GM12878 (cell line): Measurements from ENCODE around the gene KIF21B. TPM values are rescaled to one million over a fixed set of nuclear protein-coding genes. Genes with fewer than 3 reads are reported as not detected.

Experiments used
- ATAC-seq: fragments of 200-7000 bp; cut with Tn5 transposase; 3 replicates; pipeline ENCODE4 v1.9.1; 2020; ENCODE audit warnings: mild to moderate bottlenecking, moderate library complexity
- BruUV-seq: library from RNA; stranded (reverse); fragments of 400-500 nt; replicated peaks from 2 replicates; lab custom pipeline; 2021; lab: Mats Ljungman, UMichigan
- CTCF ChIA-PET: fragments of 300-600 bp; sonication (Branson Sonifier 250); formaldehyde crosslinking; extraction: SDS; loops from one replicate; lab custom pipeline; 2021; ENCODE audit warnings: inconsistent platforms; lab: Yijun Ruan, JAX
- POLR2A ChIA-PET: fragments of 350-600 bp; formaldehyde crosslinking; extraction: SDS; loops from one replicate; lab custom pipeline; 2021; ENCODE audit warnings: inconsistent platforms; lab: Charles Lee
- RAD21 ChIA-PET: fragments of 300-600 bp; sonication (Branson Sonifier 250); formaldehyde crosslinking; loops from one replicate; lab custom pipeline; 2023; ENCODE audit warnings: antibody characterized with exemption; ENCODE audit not compliant: unreplicated experiment; lab: Charles Lee
- SMC1A ChIA-PET: fragments of 300-600 bp; sonication (Branson Sonifier 250); formaldehyde crosslinking; loops from one replicate; lab custom pipeline; 2023; ENCODE audit not compliant: unreplicated experiment, uncharacterized antibody; lab: Charles Lee
- DNase-seq: peaks from one replicate; pipeline ENCODE4 v3.0.0-alpha.2; 2011; ENCODE audit warnings: low read depth, low spot score
- FAIRE-seq: peaks from 3 replicates; lab custom pipeline; 2011; peaks lifted over from hg19 to GRCh38; lab: Jason Lieb, UNC
- H2AFZ ChIP-seq: 2 replicates; pipeline ENCODE4 v1.6.0; 2011; ENCODE audit warnings: low read depth, low read length, control low read depth; ENCODE audit not compliant: control insufficient read depth
- H3K27ac ChIP-seq: 2 replicates; pipeline ENCODE4 v1.5.1; 2011; ENCODE audit warnings: control low read depth; ENCODE audit not compliant: control insufficient read depth, insufficient read depth
- H3K27me3 ChIP-seq, 2 experiments: replicated peaks in 1 of 2; 2 replicates each; pipeline versions ENCODE4 v1.6.0 to v1.6.1; 2011; ENCODE audit warnings: low read length in 1 of 2; ENCODE audit not compliant: control insufficient read depth in 2 of 2, insufficient read depth in 2 of 2
- H3K36me3 ChIP-seq, 2 experiments: 2 replicates each; pipeline ENCODE4 v1.5.1; 2011; ENCODE audit warnings: low read length in 1 of 2; ENCODE audit not compliant: control insufficient read depth in 2 of 2, insufficient read depth in 2 of 2
- H3K4me1 ChIP-seq: 2 replicates; pipeline ENCODE4 v1.6.1; 2011; ENCODE audit warnings: mild to moderate bottlenecking, low read length, moderate library complexity, mixed read lengths; ENCODE audit not compliant: control insufficient read depth, insufficient read depth
- H3K4me2 ChIP-seq: 2 replicates; pipeline ENCODE4 v1.6.0; 2011; ENCODE audit warnings: control low read depth; ENCODE audit not compliant: control insufficient read depth, insufficient read depth
- H3K4me3 ChIP-seq: fragments of 200-600 bp; sonication (generic); 2 replicates; pipeline ENCODE4 v1.5.1; 2016
- H3K79me2 ChIP-seq: 2 replicates; pipeline ENCODE4 v1.6.0; 2011; ENCODE audit warnings: low read length; ENCODE audit not compliant: control insufficient read depth, insufficient read depth
- H3K9ac ChIP-seq: 2 replicates; pipeline ENCODE4 v1.8.0; 2011; ENCODE audit warnings: low read length, control low read depth, mixed read lengths; ENCODE audit not compliant: control insufficient read depth, insufficient read depth
- H3K9me3 ChIP-seq: replicated peaks from 3 replicates; pipeline ENCODE4 v1.5.1; 2011; ENCODE audit warnings: mild to moderate bottlenecking, low read length; ENCODE audit not compliant: control insufficient read depth, insufficient read depth
- H4K20me1 ChIP-seq: 2 replicates; pipeline ENCODE4 v1.6.0; 2011; ENCODE audit not compliant: control insufficient read depth, insufficient read depth
- CEBPB ChIP-seq, 2 experiments: fragments of 150-350 bp in 1 of 2; IDR thresholded peaks; 2 replicates each; pipeline ENCODE4 v1.6.1; 2012 to 2014; ENCODE audit warnings: low read depth in 2 of 2, low read length in 2 of 2, borderline replicate concordance in 1 of 2, inconsistent platforms in 1 of 2
- EZH2 ChIP-seq: IDR thresholded peaks from 2 replicates; pipeline ENCODE4 v1.6.1; 2012; ENCODE audit warnings: low read depth, mild to moderate bottlenecking, control low read depth, inconsistent platforms, low read length, borderline replicate concordance; ENCODE audit not compliant: control insufficient read depth
- HDAC6 ChIP-seq: fragments of 200-600 bp; sonication (generic); IDR thresholded peaks from one replicate; pipeline ENCODE4 v1.8.0; 2017; ENCODE audit warnings: antibody characterized with exemption; ENCODE audit not compliant: unreplicated experiment
- IRF5 ChIP-seq: fragments of 450-650 bp; IDR thresholded peaks from 2 replicates; pipeline ENCODE4 v1.6.1; 2017; ENCODE audit warnings: borderline replicate concordance
- LARP7 ChIP-seq: fragments of 450-650 bp; IDR thresholded peaks from 2 replicates; pipeline ENCODE4 v1.6.1; 2017; ENCODE audit warnings: mild to moderate bottlenecking
- MXI1 ChIP-seq: fragments of 150-350 bp; IDR thresholded peaks from 2 replicates; pipeline ENCODE4 v1.6.1; 2011; ENCODE audit warnings: low read depth, mild to moderate bottlenecking, inconsistent platforms, low read length, improper control_type of control experiment
- POLR2AphosphoS5 ChIP-seq: IDR thresholded peaks from 2 replicates; pipeline ENCODE4 v1.6.1; 2011; ENCODE audit warnings: mild to moderate bottlenecking, low read length, inconsistent platforms
- RCOR1 ChIP-seq: conservative IDR thresholded peaks from 2 replicates; pipeline ENCODE4 v1.6.1; 2012; ENCODE audit warnings: low read depth, low read length, improper control_type of control experiment
- SIX5 ChIP-seq: IDR thresholded peaks from 2 replicates; pipeline ENCODE4 v1.6.1; 2011; ENCODE audit warnings: mild to moderate bottlenecking, low read depth, low read length, moderate library complexity; ENCODE audit not compliant: severe bottlenecking
- SMARCA5 ChIP-seq: fragments of 450-650 bp; IDR thresholded peaks from 2 replicates; pipeline ENCODE4 v1.6.1; 2017; ENCODE audit warnings: mild to moderate bottlenecking
- SREBF2 ChIP-seq: IDR thresholded peaks from 2 replicates; pipeline ENCODE4 v1.6.1; 2012; ENCODE audit warnings: mild to moderate bottlenecking, low read length
- SUPT20H ChIP-seq: IDR thresholded peaks from 2 replicates; pipeline ENCODE4 v1.6.1; 2011; ENCODE audit warnings: low read depth, mild to moderate bottlenecking, low read length, moderate library complexity, borderline replicate concordance; ENCODE audit not compliant: control insufficient read depth
- WRNIP1 ChIP-seq: IDR thresholded peaks from 2 replicates; pipeline ENCODE4 v1.6.1; 2011; ENCODE audit warnings: low read depth, low read length, improper control_type of control experiment, borderline replicate concordance
- ZBED1 ChIP-seq: IDR thresholded peaks from 2 replicates; pipeline ENCODE4 v1.6.1; 2016; ENCODE audit warnings: borderline replicate concordance
- ZNF207 ChIP-seq: fragments of 450-650 bp; IDR thresholded peaks from 2 replicates; pipeline ENCODE4 v1.6.1; 2014; ENCODE audit warnings: antibody characterized with exemption, mild to moderate bottlenecking, borderline replicate concordance
- ZNF384 ChIP-seq: IDR thresholded peaks from 2 replicates; pipeline ENCODE4 v1.6.1; 2012; ENCODE audit warnings: low read depth, mild to moderate bottlenecking, low read length, improper control_type of control experiment, borderline replicate concordance
- WGBS: methylation state at CpG from one replicate; pipeline ENCODE4 v1.1.6; 2016; ENCODE audit warnings: low lambda C conversion rate; ENCODE audit not compliant: insufficient replicate concordance, insufficient coverage; ENCODE audit errors: missing lambda C conversion rate; 5-methylcytosine and 5-hydroxymethylcytosine counted together
- in situ Hi-C: fragments of 300-500 bp; cut with MboI; formaldehyde crosslinking; loops from 9 replicates; pipeline ENCODE4 v1.14.3; 2018; ENCODE audit warnings: mixed read lengths
- intact Hi-C: fragments of 100-400 bp; cut with micrococcal nuclease; formaldehyde crosslinking; loops from one replicate; pipeline ENCODE4 v1.14.2; 2022; ENCODE audit not compliant: unreplicated experiment
- polyA plus RNA-seq, 11 experiments: library from polyadenylated mRNA; depleted of rRNA in 4 of 11; unstranded in 6 of 11; stranded (reverse) in 5 of 11; fragments of >200 nt; fragmentation: Nextera tagmentation in 4 of 11; fragmentation: Illumina TruSeq in 1 of 11; extraction: Ambion mirVana in 4 of 11; extraction: Trizol in 1 of 11; gene quantifications; 1 replicate in 1 of 11; 2 replicates in 10 of 11; pipeline versions ENCODE4 v1.2.1 to v1.2.3, GENCODE V29; 2011 to 2016; ENCODE audit warnings: inconsistent platforms in 2 of 11, missing spikeins in 2 of 11, low read depth in 1 of 11
- total RNA-seq, 4 experiments: library from RNA; depleted of rRNA in 3 of 4; stranded (reverse); fragments of >200 nt in 3 of 4; fragmentation: Illumina TruSeq in 1 of 4; extraction: Trizol in 1 of 4; gene quantifications; 2 replicates each; pipeline versions ENCODE4 v1.2.1 to v1.2.3, GENCODE V29; 2013 to 2021
- TF ChIP-seq, protein P1 (sequence below): fragments of 450-650 bp; IDR thresholded peaks from 2 replicates; pipeline ENCODE4 v1.6.1; 2017; ENCODE audit warnings: mild to moderate bottlenecking, low read depth, inconsistent platforms; ENCODE audit not compliant: poor library complexity, severe bottlenecking
- TF ChIP-seq, protein P2 (sequence below): IDR thresholded peaks from 2 replicates; pipeline ENCODE4 v1.6.1; 2012; ENCODE audit warnings: low read length, inconsistent platforms

The KIF21B gene
- total and polyA plus RNA-seq, 10 of the 15 experiments (the other 5 are each of a cell fraction or from before 2014, with no cell fraction given): 2.3 to 47.7 (median 12.6) TPM

DNA sequence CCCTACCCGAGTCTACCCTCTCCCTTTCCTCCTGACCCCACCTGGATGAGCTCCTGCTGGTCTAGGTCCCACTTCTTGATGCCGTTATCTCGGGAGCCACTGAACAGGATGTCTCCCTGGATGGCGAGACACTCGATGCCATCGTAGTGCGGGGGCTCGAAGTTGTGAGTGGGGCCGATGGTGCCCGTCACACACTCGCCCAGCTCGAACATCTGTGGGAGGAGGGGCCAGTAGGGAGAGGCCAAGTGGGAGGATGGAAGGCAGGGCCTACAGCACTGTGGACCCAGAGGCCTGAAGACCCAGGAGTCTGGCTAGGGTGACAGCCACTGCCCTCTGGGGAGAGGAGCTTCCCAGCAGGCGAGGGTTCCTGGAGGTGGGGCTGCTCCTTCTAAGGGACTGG, 48.1 kb downstream of the KIF21B start:
- H3K36me3 ChIP-seq: peaks cover 0 to 17% of the 10 kb centered on the region in 2 experiments; a peak in 3 of 4 replicates
- intact Hi-C loops (no loop called here), in situ Hi-C loops (loop anchor here (5.0 kb wide), 2 partner anchors 67 to 142 kb away; no protein-coding TSS in a partner anchor)
- H3K27ac ChIP-seq: no peak overlapping the region
- H3K79me2 ChIP-seq: no peaks in the 10 kb centered on the region
- no peak for TF ChIP-seq POLR2AphosphoS5
- TF ChIP-seq ZNF384: no peak
- TF ChIP-seq SMARCA5: no peak
- TF ChIP-seq ZNF207: no peak
- no peak for TF ChIP-seq SUPT20H
- TF ChIP-seq, protein P1, sequence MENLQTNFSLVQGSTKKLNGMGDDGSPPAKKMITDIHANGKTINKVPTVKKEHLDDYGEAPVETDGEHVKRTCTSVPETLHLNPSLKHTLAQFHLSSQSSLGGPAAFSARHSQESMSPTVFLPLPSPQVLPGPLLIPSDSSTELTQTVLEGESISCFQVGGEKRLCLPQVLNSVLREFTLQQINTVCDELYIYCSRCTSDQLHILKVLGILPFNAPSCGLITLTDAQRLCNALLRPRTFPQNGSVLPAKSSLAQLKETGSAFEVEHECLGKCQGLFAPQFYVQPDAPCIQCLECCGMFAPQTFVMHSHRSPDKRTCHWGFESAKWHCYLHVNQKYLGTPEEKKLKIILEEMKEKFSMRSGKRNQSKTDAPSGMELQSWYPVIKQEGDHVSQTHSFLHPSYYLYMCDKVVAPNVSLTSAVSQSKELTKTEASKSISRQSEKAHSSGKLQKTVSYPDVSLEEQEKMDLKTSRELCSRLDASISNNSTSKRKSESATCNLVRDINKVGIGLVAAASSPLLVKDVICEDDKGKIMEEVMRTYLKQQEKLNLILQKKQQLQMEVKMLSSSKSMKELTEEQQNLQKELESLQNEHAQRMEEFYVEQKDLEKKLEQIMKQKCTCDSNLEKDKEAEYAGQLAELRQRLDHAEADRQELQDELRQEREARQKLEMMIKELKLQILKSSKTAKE: no peak
- TF ChIP-seq IRF5: no peak
- no peak for TF ChIP-seq CEBPB (IDR thresholded peaks at IDR 0.05; ENCODE audit: borderline replicate concordance in 1 of 2, low read depth in 2 of 2, low read length in 2 of 2)
- no peak for TF ChIP-seq LARP7
- no peak for TF ChIP-seq SIX5
- TF ChIP-seq WRNIP1: no peak
- no peak for TF ChIP-seq SREBF2
- no peak for TF ChIP-seq RCOR1
- no peak for TF ChIP-seq HDAC6
- no peak for TF ChIP-seq EZH2
- TF ChIP-seq ZBED1: no peak
- TF ChIP-seq MXI1: no peak
- TF ChIP-seq, protein P2, sequence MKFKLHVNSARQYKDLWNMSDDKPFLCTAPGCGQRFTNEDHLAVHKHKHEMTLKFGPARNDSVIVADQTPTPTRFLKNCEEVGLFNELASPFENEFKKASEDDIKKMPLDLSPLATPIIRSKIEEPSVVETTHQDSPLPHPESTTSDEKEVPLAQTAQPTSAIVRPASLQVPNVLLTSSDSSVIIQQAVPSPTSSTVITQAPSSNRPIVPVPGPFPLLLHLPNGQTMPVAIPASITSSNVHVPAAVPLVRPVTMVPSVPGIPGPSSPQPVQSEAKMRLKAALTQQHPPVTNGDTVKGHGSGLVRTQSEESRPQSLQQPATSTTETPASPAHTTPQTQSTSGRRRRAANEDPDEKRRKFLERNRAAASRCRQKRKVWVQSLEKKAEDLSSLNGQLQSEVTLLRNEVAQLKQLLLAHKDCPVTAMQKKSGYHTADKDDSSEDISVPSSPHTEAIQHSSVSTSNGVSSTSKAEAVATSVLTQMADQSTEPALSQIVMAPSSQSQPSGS: no peak
- H4K20me1 ChIP-seq: no peaks in the 10 kb centered on the region
- ATAC-seq (no peak), FAIRE-seq (no peak), DNase-seq (no peak)
- CTCF ChIA-PET: interaction anchor here (0.8 to 3.3 kb wide), 4 partner anchors 64 to 134 kb away, joined by 3 to 16 read pairs (median 3); no protein-coding TSS in a partner anchor
- no peaks in the 10 kb centered on the region for H3K27me3 ChIP-seq
- H3K4me3 ChIP-seq: no peak overlapping the region
- H3K4me2 ChIP-seq: no peak overlapping the region
- WGBS: 93% methylated on average over 13 of the region's 13 CpGs
- POLR2A ChIA-PET: interaction anchor here (1.4 kb wide), 1 partner anchor 87 kb away, joined by 5 read pairs; no protein-coding TSS in a partner anchor
- no peaks in the 10 kb centered on the region; the same call in 2 of the 3 replicates for H3K9me3 ChIP-seq
- BruUV-seq: no TSS peak
- H2AFZ ChIP-seq: no peak overlapping the region
- peaks cover 14% of the 10 kb centered on the region for H3K4me1 ChIP-seq
- RAD21 ChIA-PET: interaction anchor here (0.9 to 9.9 kb wide), 2 partner anchors 46 to 67 kb away, joined by 4 to 239 read pairs; partner anchors contain the start of gene KIF21B
- no peak overlapping the region for H3K9ac ChIP-seq
- SMC1A ChIA-PET: interaction anchor here (0.8 to 1.4 kb wide), 4 partner anchors 65 to 353 kb away, joined by 3 to 4 read pairs (median 3); no protein-coding TSS in a partner anchor
